GM21423 (cell line): ENCODE results near the gene UBASH3A.
"Not testable (repeated sequence)": the region's sequence is repeated elsewhere in the genome, so short reads cannot be mapped to it uniquely, and the experiment has no call there.

Source experiments
- ATAC-seq: cut with Tn5 transposase; IDR thresholded peaks from one replicate; pipeline ENCODE4 v1.9.1; 2021; ENCODE audit warnings: mild to moderate bottlenecking, moderate library complexity; ENCODE audit not compliant: unreplicated experiment

UBASH3A gene

GRCh38 chr21:42463861-42464515 lies 60.3 kb downstream of the UBASH3A start:
- no peak for ATAC-seq

DNA sequence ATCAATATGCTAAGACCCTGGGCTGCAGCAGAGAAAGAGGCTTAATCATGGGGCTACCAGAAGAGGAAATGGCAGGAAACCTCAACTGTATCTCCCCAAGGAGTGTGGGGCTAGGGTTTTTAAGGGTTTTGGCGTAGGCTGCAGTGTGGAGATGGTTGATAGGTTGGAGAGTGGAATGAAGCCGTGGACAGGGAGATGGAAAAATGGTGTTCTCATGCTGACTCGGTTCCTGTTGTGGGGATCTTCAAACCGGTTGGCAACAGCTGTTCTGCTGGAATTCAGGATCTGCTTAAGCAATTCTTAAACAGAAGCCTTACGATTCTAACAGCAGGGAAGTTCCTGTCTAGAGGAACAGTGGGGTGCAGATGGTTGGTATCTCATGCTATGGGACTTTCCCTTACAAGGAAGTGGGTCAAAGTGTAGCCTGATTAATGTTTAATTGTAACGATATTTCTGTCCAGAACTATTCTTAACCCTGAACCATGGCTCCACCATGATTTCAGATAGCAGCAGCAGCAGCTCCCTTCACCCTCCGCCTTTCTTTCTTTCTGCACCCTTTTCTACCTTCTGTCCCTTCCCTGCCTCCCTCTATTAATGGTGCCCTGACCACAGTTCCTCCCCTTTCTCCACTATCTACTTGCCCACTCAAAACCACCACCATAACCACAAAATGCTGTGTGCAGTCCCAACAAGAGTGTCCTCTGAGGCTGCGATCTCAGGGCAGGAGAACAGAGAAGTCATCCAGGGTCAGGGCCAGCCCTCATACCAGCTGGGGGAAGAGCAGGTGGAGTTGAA lies 61.5 kb downstream of the UBASH3A start:
- ATAC-seq = peak; percentile 30

DNA sequence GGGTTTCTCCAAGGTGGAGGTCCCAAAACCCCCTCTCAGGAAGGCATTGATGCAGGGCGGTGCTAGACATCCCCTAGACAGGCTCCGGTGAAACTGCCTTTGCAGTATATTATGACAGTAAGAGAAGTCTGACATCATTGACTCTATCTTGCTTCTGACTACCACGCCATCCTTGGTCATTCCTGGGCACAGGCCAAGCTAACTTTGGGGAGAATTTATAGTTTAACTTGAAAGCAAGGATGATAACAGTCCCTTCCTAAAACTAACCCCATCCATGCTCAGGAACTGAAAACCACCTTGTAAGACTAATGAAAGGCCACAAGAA lies 62.1 kb downstream of the UBASH3A start:
- ATAC-seq = no peak

DNA sequence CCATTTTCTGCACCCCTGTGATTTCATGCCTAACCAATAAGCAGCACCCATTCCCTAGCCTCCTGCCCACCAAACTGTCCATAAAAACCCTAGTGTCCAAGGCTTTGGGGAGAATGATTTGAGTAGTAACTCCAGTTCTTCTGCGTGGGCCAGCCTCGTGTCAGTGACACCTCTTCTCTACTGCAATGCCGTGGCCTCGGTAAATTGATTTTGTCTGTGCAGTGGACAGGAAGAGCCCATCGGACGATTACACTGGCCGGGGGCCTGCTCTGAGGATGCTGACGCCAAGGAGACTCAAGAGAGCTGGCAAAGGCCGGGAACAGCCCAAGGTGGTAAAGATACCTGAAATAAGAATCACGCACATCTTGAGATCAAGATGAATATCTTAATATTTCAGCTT lies 63.0 kb downstream of the UBASH3A start:
- no peak for ATAC-seq

DNA sequence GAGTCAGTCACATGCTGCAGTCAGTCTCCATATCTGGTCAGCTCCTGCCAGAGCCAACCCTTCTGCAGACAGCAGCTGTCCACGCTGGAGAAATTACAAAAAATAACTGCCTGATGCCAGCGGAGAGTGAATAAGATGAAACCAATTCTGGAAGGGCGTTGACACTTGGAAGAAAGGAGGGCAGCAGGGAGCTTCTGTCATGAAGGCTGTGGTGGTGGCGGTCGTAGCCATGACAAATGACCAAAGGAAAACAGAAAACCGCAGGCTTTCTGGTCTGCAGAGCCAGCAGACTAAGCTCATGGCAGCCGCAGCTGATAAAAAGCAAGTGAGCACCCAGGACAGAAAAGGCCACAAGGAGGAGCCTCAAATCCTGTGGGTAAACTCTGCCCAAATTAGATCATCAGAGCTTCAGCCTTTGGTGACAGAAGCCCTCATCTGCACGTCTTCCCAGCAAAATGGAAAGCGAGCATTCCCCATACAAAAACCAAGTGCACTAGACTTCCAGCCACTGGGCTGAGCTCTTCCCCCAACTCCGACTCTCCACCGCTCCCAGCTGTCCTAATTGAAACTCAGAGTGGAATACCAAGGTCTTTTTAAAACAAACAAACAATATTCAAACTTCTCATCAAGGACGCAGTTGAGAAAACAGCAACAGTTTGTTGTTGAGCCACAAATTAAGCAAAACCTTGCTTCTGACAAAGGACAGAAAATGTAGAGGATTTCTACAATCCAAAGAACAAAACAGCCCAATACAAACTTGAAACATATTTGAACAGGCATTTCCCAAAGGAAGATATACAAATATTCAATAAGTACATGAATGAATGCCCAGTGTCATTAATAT lies 63.7 kb downstream of the UBASH3A start:
- ATAC-seq = no peak

GRCh38 chr21:42468491-42469131 lies 64.9 kb downstream of the UBASH3A start:
- no peak for ATAC-seq

- no peak for ATAC-seq
Observed at GRCh38 chr21:42469272-42469671, 65.6 kb downstream of the UBASH3A start.

DNA sequence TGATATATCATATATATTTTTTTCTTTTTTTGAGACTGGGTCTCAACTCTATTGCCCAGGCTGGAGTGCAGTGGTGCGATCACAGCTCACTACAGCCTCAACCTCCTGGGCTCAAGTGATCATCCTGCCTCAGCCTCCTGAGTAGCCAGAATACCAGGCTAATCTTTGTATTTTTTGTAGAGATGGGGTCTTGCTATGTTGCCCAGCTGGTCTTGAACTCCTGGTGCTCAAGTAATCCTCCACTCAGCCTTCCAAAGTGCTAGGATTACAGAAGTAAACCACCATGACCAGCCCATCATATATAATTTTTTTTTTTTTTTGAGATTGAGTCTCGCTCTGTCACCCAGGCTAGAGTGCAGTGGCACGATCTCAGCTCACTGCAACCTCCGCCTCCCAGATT lies 66.0 kb downstream of the UBASH3A start:
- ATAC-seq = not testable (repeated sequence)

DNA sequence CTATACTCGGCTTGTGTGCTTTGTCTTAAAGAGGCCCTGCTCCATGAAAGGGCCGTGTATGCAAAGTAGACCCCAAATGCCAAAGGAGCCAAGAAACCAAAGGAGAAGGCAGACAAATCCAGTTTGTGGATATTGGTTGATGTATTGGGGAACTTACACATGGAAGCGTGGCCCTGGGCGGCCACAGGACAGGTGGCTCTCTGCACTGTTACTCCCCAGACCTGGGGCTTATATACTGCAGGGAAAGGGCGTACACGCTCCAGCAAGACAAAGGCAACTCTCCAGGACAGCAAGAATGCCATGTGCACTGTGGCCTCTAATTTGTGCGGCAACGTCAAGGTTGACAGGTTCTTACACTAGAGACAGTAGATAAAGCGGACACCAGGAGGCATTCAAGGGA lies 67.5 kb downstream of the UBASH3A start:
- ATAC-seq = no peak

DNA sequence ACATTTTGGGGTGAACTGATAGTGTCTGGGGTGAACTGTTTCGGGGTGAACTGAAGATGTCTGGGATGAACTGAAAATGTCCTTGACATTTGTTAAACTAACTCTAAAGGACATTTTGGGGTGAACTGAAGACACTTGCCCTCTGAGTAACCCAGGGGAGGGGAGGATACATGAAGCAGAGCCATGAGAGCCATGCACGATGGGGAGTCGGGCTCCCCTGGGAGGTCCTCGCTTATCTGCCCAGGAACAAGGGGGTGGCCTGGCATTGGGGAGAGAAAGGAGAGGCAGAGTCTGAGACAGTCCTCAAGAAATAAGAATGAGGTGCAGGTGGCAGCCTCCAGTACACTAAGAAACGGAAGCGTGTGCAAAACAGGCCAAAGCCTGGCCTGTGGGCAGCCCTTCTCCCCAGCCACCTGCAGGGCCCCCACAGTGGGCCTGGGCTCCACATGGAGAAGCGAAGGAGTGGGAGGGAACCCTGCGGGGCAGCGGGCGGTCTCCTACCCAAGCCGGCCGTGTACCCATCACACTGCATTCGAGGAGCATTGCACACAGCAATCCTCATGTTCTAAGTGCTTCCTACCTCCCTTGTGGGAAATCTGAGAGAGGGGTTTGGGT lies 68.1 kb downstream of the UBASH3A start:
- no peak for ATAC-seq

DNA sequence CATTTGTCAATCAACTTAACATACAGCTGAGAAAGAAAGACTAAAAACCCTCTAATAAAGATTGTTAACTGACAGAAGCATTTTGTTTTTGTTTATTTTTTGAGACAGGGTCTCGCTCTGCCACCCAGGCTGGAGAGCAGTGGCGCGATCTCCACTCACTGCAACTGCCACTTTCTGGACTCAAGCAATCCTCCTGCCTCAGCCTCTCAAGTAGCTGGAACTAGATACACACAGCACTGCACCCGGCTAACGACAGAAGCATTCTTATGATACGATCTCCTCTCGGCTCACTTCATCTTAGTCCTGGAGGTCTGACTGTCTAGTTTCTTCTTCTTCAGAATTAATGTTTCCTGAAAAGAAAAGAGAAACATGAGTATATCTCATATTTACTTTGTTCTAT lies 68.8 kb downstream of the UBASH3A start:
- ATAC-seq = no peak

DNA sequence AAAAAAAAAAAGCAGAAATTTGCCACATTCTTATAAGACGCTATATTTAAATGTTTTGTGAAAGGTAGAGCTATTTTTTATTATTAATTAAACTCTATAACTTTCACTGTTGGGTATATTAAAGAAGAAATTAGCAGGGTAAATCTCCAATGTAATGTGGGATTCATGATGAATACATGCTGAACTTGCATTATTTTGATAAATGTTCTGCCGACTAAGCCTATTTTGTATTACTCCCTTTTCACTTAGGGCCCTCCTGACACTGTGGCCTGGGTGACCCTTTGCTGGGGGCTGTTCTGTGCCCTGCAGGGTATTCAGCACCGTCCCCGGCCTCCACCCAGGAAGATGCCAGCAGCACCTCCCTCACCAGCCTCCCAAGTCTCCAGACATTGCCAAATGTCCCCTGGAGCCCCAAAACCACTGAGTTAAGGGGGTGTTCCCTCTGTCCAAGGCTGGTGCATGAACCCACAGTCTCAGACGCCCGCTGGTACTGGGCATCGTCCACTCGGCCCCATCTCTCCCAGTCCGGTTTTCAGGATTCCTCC lies 69.9 kb downstream of the UBASH3A start:
- no peak for ATAC-seq

GRCh38 chr21:42474043-42474831 lies 70.5 kb downstream of the UBASH3A start:
- ATAC-seq = no peak

DNA sequence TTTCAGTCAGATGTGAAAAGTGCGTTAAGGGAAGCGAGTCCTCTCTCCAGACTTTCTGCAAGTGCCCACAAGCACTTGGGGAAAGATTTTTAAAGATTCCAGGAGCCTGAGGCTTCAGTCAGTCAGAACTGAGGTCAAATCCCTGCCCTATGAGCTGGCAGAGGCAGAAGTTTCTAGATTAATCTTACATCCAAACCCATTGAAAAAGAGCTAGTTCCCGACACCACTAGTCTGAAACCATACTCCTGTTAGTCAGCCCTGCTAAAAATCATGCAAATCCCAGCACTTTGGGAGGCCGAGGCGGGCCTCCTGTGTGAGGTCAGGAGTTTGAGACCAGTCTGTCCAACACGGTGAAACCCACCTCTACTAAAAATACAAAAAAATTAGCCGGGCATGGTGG lies 71.3 kb downstream of the UBASH3A start:
- no peak for ATAC-seq

GRCh38 chr21:42475526-42476387 lies 72.1 kb downstream of the UBASH3A start:
- ATAC-seq = no peak

- ATAC-seq = no peak
Observed at GRCh38 chr21:42476388-42477331, 73.0 kb downstream of the UBASH3A start.

DNA sequence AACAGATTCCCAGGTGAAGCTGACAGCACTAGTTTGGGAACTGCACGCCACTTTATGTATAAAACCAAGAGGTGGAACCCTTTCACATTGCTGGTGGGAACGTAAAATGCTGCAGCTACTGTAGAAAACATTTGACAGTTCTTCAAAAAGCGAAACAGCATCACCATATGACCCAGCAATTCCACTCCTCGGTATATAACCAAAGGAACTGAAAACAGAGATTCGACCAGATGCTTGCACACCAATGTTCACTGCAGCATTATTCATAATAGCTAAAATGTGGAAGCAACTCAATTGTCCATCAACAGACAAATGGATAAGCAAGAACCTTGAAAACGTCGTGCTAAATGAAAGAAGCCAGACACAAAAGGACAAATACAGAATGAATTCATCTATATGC lies 74.8 kb downstream of the UBASH3A start:
- peak; percentile 43 for ATAC-seq

- ATAC-seq = no peak
Observed at GRCh38 chr21:42479582-42479981, 75.9 kb downstream of the UBASH3A start.
